Islet of Langerhans (tissue), 1 donor: Measurements from ENCODE around the gene SLAMF7.
"Not testable (repeated sequence)": the region's sequence is repeated elsewhere in the genome, so short reads cannot be mapped to it uniquely, and the experiment has no call there.

ENCODE experiments used
- FAIRE-seq: peaks from one replicate; lab custom pipeline; 2011; peaks lifted over from hg19 to GRCh38; lab: Jason Lieb, UNC

SLAMF7 gene

GRCh38 chr1:160739098-160739511, at the start of gene SLAMF7:
Gene SLAMF7 (plus strand): TSS chr1:160739247. CDS start chr1:160739302, 55 bp downstream.
- no peak for FAIRE-seq

- FAIRE-seq, result not testable (repeated sequence)
Observed at GRCh38 chr1:160692390-160692789, 46.7 kb upstream of the SLAMF7 start.

- no peak for FAIRE-seq
Observed at GRCh38 chr1:160702100-160702499, 36.9 kb upstream of the SLAMF7 start.

- FAIRE-seq, result no peak
Observed at GRCh38 chr1:160704250-160704649, 34.8 kb upstream of the SLAMF7 start.

- FAIRE-seq, result not testable (repeated sequence)
Observed at GRCh38 chr1:160705212-160705621, 33.8 kb upstream of the SLAMF7 start.

GRCh38 chr1:160705742-160706141, 33.3 kb upstream of the SLAMF7 start:
- FAIRE-seq, result no peak

GRCh38 chr1:160706526-160707235, 32.4 kb upstream of the SLAMF7 start:
- no peak for FAIRE-seq

- no peak for FAIRE-seq
Observed at GRCh38 chr1:160707236-160708064, 31.6 kb upstream of the SLAMF7 start.

GRCh38 chr1:160708118-160708517, 30.9 kb upstream of the SLAMF7 start:
- no peak for FAIRE-seq

GRCh38 chr1:160708801-160709200, 30.2 kb upstream of the SLAMF7 start:
- FAIRE-seq, result no peak

- FAIRE-seq, result no peak
Observed at GRCh38 chr1:160709715-160710114, 29.3 kb upstream of the SLAMF7 start.

- no peak for FAIRE-seq
Observed at GRCh38 chr1:160710517-160711252, 28.4 kb upstream of the SLAMF7 start.

GRCh38 chr1:160711276-160711601, 27.8 kb upstream of the SLAMF7 start:
- no peak for FAIRE-seq

- no peak for FAIRE-seq
Observed at GRCh38 chr1:160711602-160712311, 27.3 kb upstream of the SLAMF7 start, which contains the start of gene CD48. Gene CD48 (minus strand): TSS chr1:160711822. CDS start chr1:160711763, 59 bp downstream.

- FAIRE-seq, result not testable (repeated sequence)
Observed at GRCh38 chr1:160712525-160713080, 26.4 kb upstream of the SLAMF7 start.

- no peak for FAIRE-seq
Observed at GRCh38 chr1:160713161-160713560, 25.9 kb upstream of the SLAMF7 start.

GRCh38 chr1:160714034-160714648, 24.9 kb upstream of the SLAMF7 start:
- not testable (repeated sequence) for FAIRE-seq

GRCh38 chr1:160716013-160716412, 23.0 kb upstream of the SLAMF7 start:
- FAIRE-seq, result no peak

- no peak for FAIRE-seq
Observed at GRCh38 chr1:160717306-160717705, 21.7 kb upstream of the SLAMF7 start.

- FAIRE-seq, result no peak
Observed at GRCh38 chr1:160718210-160718609, 20.8 kb upstream of the SLAMF7 start.

- no peak for FAIRE-seq
Observed at GRCh38 chr1:160720356-160721085, 18.5 kb upstream of the SLAMF7 start.
